ENCODE measurements around the gene USP6NL.

Gene USP6NL

GRCh38 chr10:11479300-11479699 lies 132.2 kb downstream of the USP6NL start:
- no peak for DNase-seq (ENCODE audit: low read depth in 2 of 2)

DNA sequence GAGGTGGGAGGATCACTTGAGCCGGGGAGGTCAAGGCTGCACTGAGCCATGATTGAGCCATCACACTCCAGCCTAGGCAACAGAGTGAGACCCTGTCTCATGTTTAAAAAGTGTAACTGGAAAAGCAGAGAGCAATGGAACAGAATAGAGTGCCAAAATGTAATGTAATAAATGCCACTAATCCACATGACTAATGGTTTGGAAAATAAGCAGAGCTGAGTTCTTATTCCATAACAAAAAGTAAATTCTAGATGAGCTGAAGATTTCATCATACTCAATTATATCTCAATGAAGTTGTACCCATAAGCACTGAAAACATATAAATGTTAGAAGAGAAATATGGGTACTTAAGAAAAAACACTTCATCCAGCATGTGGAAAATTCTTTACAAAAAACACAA lies 132.6 kb downstream of the USP6NL start:
- DNase-seq (ENCODE audit: low read depth in 2 of 2): no peak

DNA sequence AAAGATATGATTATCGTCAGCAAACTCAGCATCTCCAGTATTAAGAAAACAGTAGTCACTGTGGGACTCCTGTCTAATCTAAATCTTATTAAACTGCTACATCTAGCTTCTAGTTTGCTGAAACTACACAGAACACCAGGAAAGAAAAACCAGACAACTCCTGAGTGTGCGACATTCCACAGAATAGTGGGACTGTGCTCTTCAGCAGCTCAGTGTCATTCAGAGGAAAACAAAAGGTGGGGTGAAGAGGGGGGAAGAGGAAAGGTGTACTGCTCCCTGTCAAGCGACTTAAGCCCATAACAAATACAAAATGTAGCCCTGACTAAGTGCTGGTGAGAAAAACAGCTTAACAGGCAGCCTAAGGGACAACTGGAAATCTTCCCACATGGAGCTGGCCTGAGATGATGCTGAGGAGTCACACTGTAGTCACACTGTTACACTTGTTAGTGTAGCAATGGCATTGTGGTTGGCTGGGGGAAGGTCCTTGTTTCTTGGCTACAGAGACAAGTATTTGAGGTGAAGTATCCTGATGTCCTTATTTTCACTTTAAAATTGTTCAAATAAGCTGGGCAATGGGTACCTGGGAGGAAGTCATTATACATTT lies 135.5 kb downstream of the USP6NL start:
- no peak for DNase-seq (ENCODE audit: low read depth in 2 of 2)

GRCh38 chr10:11473128-11473760 lies 138.2 kb downstream of the USP6NL start:
- DNase-seq (ENCODE audit: low read depth in 2 of 2): no peak

- DNase-seq (ENCODE audit: low read depth in 2 of 2): peak; percentile 1 to 5
Observed at GRCh38 chr10:11472158-11472753, 139.2 kb downstream of the USP6NL start.

DNA sequence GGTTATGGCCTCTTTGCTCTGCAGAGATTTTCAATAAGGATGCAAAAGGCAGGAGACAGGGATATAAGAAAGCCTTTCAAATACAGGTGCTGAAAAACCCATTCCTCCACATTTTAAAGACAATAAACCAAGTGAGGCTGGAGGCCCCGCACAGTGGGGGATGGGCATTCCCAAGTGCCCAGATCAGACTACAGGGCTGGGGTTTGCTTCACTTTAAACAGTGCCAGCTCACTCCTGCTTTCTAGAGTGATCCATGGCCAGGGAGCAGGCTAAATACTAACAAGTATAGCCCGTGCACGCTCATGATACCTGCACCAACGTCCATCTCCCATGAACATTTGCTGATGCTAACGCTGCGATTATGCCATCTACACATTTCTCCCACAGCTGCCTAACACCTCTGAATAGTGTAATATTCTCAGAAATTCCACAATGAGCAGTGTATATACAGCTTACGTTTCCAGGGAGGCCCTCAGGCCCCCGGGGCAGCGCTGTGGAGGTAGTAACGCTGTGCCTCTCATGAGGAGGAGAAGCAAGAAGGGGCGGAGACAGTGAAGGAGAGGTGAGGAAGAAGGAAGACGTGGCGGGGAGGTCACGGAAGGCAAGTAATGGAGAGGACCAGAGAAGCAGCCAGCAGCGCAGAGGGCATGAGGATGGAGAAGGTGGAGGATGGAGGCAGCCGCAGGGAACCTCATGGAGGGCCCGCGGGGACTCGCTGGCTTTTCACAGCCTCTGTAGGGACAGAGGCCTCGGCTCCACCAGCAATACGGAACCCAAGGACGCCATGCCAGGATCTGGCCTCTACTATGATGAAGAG lies 141.7 kb downstream of the USP6NL start:
- DNase-seq (ENCODE audit: low read depth in 2 of 2): no peak

GRCh38 chr10:11468126-11468742 lies 143.2 kb downstream of the USP6NL start:
- no peak for DNase-seq (ENCODE audit: low read depth in 2 of 2)

- no peak for DNase-seq (ENCODE audit: low read depth in 2 of 2)
Observed at GRCh38 chr10:11465406-11465805, 146.0 kb downstream of the USP6NL start.

- no peak for DNase-seq (ENCODE audit: low read depth in 2 of 2)
Observed at GRCh38 chr10:11463111-11463510, 148.3 kb downstream of the USP6NL start.

GRCh38 chr10:11462071-11462470 lies 149.4 kb downstream of the USP6NL start:
- DNase-seq (ENCODE audit: low read depth in 2 of 2): no peak

GRCh38 chr10:11457336-11457735 lies 154.1 kb downstream of the USP6NL start:
- DNase-seq (ENCODE audit: low read depth in 2 of 2): no peak

DNA sequence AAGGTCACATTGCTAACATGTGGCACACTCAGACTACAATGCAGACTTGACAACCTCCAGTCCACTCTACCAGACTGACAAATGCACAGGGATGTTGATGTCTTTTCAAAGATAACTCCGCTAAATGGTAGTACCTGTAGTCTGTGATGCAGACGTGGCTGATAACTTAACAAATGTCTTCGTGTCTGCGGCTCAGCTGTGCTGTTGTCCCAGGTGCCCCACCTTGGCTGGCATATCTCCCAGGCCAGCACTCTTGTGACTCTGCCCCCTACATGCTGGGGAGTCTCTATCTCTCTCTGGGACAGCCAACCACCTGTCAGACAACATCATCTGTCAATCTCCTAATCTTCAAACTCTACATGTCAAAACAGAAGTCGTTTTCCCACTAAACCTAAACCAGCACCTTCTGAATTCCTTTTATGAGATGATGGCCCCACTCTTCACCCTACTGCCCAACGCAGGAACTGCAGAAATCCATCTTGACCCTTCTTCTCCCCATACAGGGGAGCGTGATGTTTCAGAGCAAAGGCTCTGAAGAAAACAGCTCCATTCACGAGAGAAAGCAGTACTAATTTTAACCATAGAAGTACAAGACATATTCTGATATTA lies 156.4 kb downstream of the USP6NL start:
- DNase-seq (ENCODE audit: low read depth in 2 of 2): no peak

- no peak for DNase-seq (ENCODE audit: low read depth in 2 of 2)
Observed at GRCh38 chr10:11454160-11454559, 157.3 kb downstream of the USP6NL start.

GRCh38 chr10:11451640-11452260 lies 159.7 kb downstream of the USP6NL start:
- DNase-seq (ENCODE audit: low read depth in 2 of 2): no peak

- no peak for DNase-seq (ENCODE audit: low read depth in 2 of 2)
Observed at GRCh38 chr10:11450427-11450826, 161.0 kb downstream of the USP6NL start.

GRCh38 chr10:11449761-11450160 lies 161.7 kb downstream of the USP6NL start:
- DNase-seq (ENCODE audit: low read depth in 2 of 2): no peak

- no peak for DNase-seq (ENCODE audit: low read depth in 2 of 2)
Observed at GRCh38 chr10:11448545-11449244, 162.8 kb downstream of the USP6NL start.

DNA sequence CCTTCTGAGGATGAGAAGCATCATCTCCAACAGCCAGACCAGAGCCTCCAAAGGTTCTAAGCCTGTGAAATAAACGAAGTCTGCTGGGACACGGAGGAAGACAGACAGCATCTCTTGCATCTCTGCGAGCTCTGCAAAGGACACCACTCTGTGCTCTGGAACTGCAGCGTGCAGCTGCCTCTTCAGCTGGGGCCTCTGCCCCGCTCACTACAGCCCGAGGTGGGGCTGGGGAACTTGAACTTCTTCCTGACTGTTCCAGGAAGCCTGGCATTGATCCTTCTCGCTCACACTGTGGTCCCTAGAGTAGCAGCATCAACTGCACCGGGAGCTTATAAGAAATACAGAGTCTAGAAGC lies 163.3 kb downstream of the USP6NL start:
- no peak for DNase-seq (ENCODE audit: low read depth in 2 of 2)

DNA sequence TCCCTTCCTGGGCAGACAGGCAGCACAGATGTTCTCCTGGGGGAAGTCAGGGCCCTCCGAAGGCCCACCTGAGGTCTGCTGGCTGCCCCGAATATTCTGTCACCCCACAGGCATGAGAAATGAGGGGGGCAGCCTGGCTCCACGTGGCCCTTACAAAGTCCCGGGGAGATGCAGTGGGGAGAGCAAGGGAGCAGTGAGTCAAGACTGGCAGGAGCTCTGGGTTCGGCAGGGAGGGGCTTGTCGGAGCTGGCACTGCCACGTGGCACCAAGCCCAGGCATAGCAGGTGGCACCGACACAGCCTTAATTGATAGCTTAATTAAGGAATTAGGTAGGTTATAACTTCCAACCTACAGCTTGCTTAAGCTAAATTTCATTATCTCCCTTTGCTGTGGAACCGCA lies 163.9 kb downstream of the USP6NL start:
- DNase-seq (ENCODE audit: low read depth in 2 of 2): no peak

GRCh38 chr10:11446864-11447263 lies 164.6 kb downstream of the USP6NL start:
- no peak for DNase-seq (ENCODE audit: low read depth in 2 of 2)

DNA sequence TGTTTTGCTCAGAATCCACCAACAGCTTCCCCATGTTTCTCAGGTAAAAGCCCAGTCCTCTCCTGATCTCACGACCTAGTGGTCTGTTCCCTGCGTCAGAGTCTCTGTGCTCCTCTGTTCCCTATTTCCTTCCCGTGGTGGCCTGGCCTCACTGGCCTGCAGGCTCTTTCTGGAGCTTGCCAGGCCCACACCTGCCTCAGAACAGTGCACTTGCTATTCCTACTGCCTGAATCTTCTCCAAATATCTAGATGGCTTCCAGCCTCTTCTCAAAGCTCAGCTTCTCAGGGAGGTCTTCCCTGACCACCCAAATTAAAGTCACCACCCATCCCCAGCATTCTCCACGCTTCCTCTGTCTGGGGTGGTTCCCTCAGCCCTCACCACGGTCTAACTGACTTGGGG lies 165.3 kb downstream of the USP6NL start:
- no peak for DNase-seq (ENCODE audit: low read depth in 2 of 2)
